Measurements from ENCODE around the gene CSMD2.

CSMD2 gene

GRCh38 chr1:33743221-33743998 lies 421.6 kb downstream of the CSMD2 start:
- DNase-seq (ENCODE audit: low read depth): no peak

- no peak for DNase-seq (ENCODE audit: low read depth)
These were observed 422.4 kb downstream of the CSMD2 start for GRCh38 chr1:33742663-33743062.

- no peak for DNase-seq (ENCODE audit: low read depth)
These were observed 423.3 kb downstream of the CSMD2 start for GRCh38 chr1:33741749-33742148.

GRCh38 chr1:33740040-33740744 lies 424.8 kb downstream of the CSMD2 start:
- DNase-seq (ENCODE audit: low read depth): no peak

GRCh38 chr1:33738976-33739375 lies 426.1 kb downstream of the CSMD2 start:
- no peak for DNase-seq (ENCODE audit: low read depth)

GRCh38 chr1:33738536-33738935 lies 426.5 kb downstream of the CSMD2 start:
- DNase-seq (ENCODE audit: low read depth): no peak

- DNase-seq (ENCODE audit: low read depth): no peak
These were observed 428.5 kb downstream of the CSMD2 start for GRCh38 chr1:33736496-33736895.

- DNase-seq (ENCODE audit: low read depth): no peak
These were observed 429.4 kb downstream of the CSMD2 start for GRCh38 chr1:33735624-33736023.

GRCh38 chr1:33727310-33727709 lies 437.7 kb downstream of the CSMD2 start:
- no peak for DNase-seq (ENCODE audit: low read depth)

GRCh38 chr1:33726274-33726804 lies 438.7 kb downstream of the CSMD2 start:
- no peak for DNase-seq (ENCODE audit: low read depth)

- no peak for DNase-seq (ENCODE audit: low read depth)
These were observed 439.4 kb downstream of the CSMD2 start for GRCh38 chr1:33725556-33726160.

- DNase-seq (ENCODE audit: low read depth): no peak
These were observed 440.0 kb downstream of the CSMD2 start for GRCh38 chr1:33725037-33725436.

- no peak for DNase-seq (ENCODE audit: low read depth)
These were observed 440.7 kb downstream of the CSMD2 start for GRCh38 chr1:33724348-33724747.

GRCh38 chr1:33723251-33723650 lies 441.8 kb downstream of the CSMD2 start:
- no peak for DNase-seq (ENCODE audit: low read depth)

GRCh38 chr1:33721301-33721815 lies 443.7 kb downstream of the CSMD2 start:
- no peak for DNase-seq (ENCODE audit: low read depth)

- DNase-seq (ENCODE audit: low read depth): no peak
These were observed 445.0 kb downstream of the CSMD2 start for GRCh38 chr1:33719771-33720670.

- DNase-seq (ENCODE audit: low read depth): no peak
These were observed 445.7 kb downstream of the CSMD2 start for GRCh38 chr1:33719326-33719725.

GRCh38 chr1:33718186-33718585 lies 446.8 kb downstream of the CSMD2 start:
- no peak for DNase-seq (ENCODE audit: low read depth)

- no peak for DNase-seq (ENCODE audit: low read depth)
These were observed 447.9 kb downstream of the CSMD2 start for GRCh38 chr1:33716976-33717688.

GRCh38 chr1:33715195-33715811 lies 449.7 kb downstream of the CSMD2 start:
- DNase-seq (ENCODE audit: low read depth): no peak
